ENCODE measurements around the gene KIF3A.

The KIF3A gene

GRCh38 chr5:132782101-132782500 is 44.8 kb upstream of the KIF3A start:
- Histone ChIP-seq H2AFZ (ENCODE audit: low read depth) (no peak overlapping the region), H3K4me3 (IDR thresholded peaks at IDR 0.05; ENCODE audit: insufficient read depth, low read depth, low read length) (no peak overlapping the region), H3K9ac (no peak overlapping the region), H3K79me2 (ENCODE audit: insufficient read depth, low read depth) (no peaks in the 10 kb centered on the region), H3K36me3 (ENCODE audit: insufficient read depth) (no peaks in the 10 kb centered on the region), H4K20me1 (ENCODE audit: insufficient read depth) (no peaks in the 10 kb centered on the region), H3K4me1 (ENCODE audit: low read depth, poor library complexity, severe bottlenecking) (peaks cover 65% of the 10 kb centered on the region), H3K27me3 (ENCODE audit: insufficient read depth, low read depth) (no peaks in the 10 kb centered on the region), H3K27ac (no peak overlapping the region), H3K4me2 (no peak overlapping the region)
- TF ChIP-seq, protein P1, sequence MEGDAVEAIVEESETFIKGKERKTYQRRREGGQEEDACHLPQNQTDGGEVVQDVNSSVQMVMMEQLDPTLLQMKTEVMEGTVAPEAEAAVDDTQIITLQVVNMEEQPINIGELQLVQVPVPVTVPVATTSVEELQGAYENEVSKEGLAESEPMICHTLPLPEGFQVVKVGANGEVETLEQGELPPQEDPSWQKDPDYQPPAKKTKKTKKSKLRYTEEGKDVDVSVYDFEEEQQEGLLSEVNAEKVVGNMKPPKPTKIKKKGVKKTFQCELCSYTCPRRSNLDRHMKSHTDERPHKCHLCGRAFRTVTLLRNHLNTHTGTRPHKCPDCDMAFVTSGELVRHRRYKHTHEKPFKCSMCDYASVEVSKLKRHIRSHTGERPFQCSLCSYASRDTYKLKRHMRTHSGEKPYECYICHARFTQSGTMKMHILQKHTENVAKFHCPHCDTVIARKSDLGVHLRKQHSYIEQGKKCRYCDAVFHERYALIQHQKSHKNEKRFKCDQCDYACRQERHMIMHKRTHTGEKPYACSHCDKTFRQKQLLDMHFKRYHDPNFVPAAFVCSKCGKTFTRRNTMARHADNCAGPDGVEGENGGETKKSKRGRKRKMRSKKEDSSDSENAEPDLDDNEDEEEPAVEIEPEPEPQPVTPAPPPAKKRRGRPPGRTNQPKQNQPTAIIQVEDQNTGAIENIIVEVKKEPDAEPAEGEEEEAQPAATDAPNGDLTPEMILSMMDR (conservative IDR thresholded peaks at IDR 0.05; ENCODE audit: low read depth, low read length) = no peak

DNA sequence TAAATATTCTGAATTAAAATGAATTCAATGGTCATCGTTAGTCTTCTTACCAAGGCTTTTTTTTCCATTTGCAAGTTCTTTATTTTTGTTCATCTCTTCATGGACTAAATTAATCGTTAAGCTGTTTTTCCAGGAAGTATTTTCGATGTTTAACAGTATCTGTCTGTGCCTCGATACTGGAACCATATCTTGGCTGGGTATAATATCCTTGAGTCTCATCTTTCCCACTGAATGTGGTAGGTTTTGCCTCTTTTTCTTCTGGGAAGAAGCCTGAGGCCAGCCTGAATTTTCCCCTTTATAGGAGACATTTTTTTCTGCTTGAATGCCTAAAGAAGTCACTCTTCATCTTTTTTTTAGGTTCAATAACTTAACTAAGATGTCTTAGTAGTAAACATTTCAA is 43.7 kb upstream of the KIF3A start:
- H3K9ac ChIP-seq = no peak overlapping the region
- TF ChIP-seq, protein P1 (conservative IDR thresholded peaks at IDR 0.05; ENCODE audit: low read depth, low read length) = no peak
- H3K4me3 ChIP-seq (IDR thresholded peaks at IDR 0.05; ENCODE audit: insufficient read depth, low read depth, low read length) = no peak overlapping the region
- H3K27ac ChIP-seq = no peak overlapping the region
- 0 out of 2 replicates have a peak overlapping the region, but pooled peaks have one; percentile 43 for H3K4me2 ChIP-seq
- H3K79me2 ChIP-seq (ENCODE audit: insufficient read depth, low read depth) = no peaks in the 10 kb centered on the region
- peaks cover 70% of the 10 kb centered on the region for H3K4me1 ChIP-seq (ENCODE audit: low read depth, poor library complexity, severe bottlenecking)
- no peak overlapping the region for H2AFZ ChIP-seq (ENCODE audit: low read depth)
- no peaks in the 10 kb centered on the region for H3K27me3 ChIP-seq (ENCODE audit: insufficient read depth, low read depth)
- H4K20me1 ChIP-seq (ENCODE audit: insufficient read depth) = no peaks in the 10 kb centered on the region
- no peaks in the 10 kb centered on the region for H3K36me3 ChIP-seq (ENCODE audit: insufficient read depth)

DNA sequence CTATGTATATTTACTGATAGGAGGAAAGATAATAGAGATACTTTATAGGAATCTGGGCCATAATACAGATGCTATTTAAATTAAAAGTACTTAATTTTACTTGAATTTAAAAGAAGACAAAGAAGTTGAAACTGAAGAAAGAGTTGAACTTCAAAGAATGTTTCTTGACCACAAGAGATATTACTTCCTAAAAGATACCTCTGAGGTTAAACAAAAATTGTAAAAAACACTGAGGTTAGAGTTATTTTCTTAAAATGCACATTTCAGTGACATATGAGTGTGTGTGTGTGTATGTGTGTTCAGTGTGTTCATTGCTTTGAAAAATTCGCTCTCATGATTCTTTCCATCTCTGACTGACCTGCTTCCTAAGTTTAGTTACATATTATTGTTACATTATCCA is 43.2 kb upstream of the KIF3A start:
- H3K27me3 ChIP-seq (ENCODE audit: insufficient read depth, low read depth) = no peaks in the 10 kb centered on the region
- H3K79me2 ChIP-seq (ENCODE audit: insufficient read depth, low read depth) = no peaks in the 10 kb centered on the region
- no peaks in the 10 kb centered on the region for H3K36me3 ChIP-seq (ENCODE audit: insufficient read depth)
- H3K4me2 ChIP-seq = peak overlapping the region; percentile 43; the same call in 1 of the 2 replicates
- H4K20me1 ChIP-seq (ENCODE audit: insufficient read depth) = no peaks in the 10 kb centered on the region
- no peak overlapping the region for H3K9ac ChIP-seq
- TF ChIP-seq, protein P1 (conservative IDR thresholded peaks at IDR 0.05; ENCODE audit: low read depth, low read length) = no peak
- peaks cover 70% of the 10 kb centered on the region for H3K4me1 ChIP-seq (ENCODE audit: low read depth, poor library complexity, severe bottlenecking)
- H3K4me3 ChIP-seq (IDR thresholded peaks at IDR 0.05; ENCODE audit: insufficient read depth, low read depth, low read length) = no peak overlapping the region
- no peak overlapping the region for H3K27ac ChIP-seq
- H2AFZ ChIP-seq (ENCODE audit: low read depth) = no peak overlapping the region

DNA sequence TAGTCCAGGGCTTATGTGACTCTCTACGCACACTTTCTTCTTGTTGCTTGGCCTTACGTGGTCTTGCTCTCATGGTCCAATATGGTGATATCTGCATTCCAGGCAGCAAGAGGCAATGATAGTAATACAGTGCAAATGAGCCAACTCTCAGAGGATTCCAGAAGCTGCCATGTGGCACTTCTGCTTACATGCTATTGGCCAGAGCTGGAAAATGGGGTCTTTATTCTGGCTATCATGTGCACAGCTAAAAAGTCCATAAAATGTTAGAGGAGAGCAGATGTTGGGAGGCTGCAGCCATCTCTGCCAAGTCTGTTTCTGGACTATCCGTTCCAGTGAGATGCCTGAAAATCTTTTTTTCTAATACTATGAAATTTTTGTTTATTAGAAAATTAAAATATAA is 42.6 kb upstream of the KIF3A start:
- Histone ChIP-seq H4K20me1 (ENCODE audit: insufficient read depth) (no peaks in the 10 kb centered on the region), H3K27me3 (ENCODE audit: insufficient read depth, low read depth) (no peaks in the 10 kb centered on the region), H3K27ac (no peak overlapping the region), H3K4me3 (IDR thresholded peaks at IDR 0.05; ENCODE audit: insufficient read depth, low read depth, low read length) (no peak overlapping the region), H3K79me2 (ENCODE audit: insufficient read depth, low read depth) (no peaks in the 10 kb centered on the region), H3K9ac (no peak overlapping the region), H3K4me2 (no peak overlapping the region), H3K36me3 (ENCODE audit: insufficient read depth) (no peaks in the 10 kb centered on the region), H2AFZ (ENCODE audit: low read depth) (no peak overlapping the region), H3K4me1 (ENCODE audit: low read depth, poor library complexity, severe bottlenecking) (peaks cover 68% of the 10 kb centered on the region)
- TF ChIP-seq, protein P1 (conservative IDR thresholded peaks at IDR 0.05; ENCODE audit: low read depth, low read length) = no peak
